Epidermal melanocyte (primary cell): Measurements from ENCODE around the gene RGS2.

Source experiments
- DNase-seq: peaks from one replicate; pipeline ENCODE4 v3.0.0; 2011; ENCODE audit warnings: low spot score; ENCODE audit not compliant: insufficient read length

RGS2 gene

DNA sequence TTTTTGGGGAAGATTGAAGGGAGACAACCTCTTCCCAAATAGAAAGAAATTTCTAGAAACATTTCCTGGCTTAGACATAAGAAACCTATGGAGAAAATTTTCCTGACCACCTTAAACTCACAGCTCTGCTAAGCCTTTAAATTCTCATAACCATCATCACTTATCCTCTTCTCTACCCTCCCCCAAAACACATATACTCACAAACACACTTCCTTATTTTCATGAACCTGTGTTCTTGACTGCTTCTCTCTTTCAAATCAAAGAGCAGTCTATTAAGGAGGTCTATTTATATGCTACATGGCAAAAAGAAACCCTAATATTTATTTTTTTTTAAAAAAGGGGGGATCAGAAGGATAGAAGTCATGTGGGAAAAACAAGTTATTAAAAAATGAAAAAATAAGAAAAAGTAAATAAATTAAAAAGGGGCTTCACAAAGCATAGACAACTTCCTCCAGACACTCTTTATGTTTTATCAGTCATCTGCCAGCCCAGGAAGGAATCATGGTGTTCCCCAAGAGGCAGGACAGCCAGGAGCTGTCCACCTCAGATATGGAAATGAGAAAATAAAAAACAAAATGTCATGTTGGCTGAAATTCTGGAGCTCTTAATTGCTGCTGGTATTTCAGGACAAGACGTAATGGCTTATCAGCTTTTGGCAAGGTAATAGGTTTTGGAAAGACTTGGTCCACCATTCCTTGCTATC lies 12.8 kb upstream of the RGS2 start:
- DNase-seq, result no peak

DNA sequence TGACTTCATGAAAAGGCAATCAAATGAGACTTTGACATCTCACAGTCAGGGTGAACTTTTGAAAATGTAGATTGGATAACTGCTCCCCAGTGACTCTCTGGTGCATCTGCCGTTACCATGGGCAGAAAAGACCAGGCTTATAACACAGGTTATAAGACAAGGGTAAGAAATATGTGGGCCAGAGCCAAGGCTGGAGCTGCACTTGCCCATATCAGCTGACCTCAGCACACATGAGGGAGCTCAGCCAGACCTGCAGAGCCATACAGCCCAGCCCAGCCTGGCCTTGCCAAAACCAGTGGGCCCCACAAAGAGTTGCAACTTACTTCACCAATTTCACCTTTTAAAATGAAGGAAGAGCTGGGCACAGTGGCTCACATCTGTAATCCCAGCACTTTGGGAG lies 11.7 kb upstream of the RGS2 start:
- DNase-seq, result no peak

GRCh38 chr1:192797891-192798290 lies 10.9 kb upstream of the RGS2 start:
- DNase-seq, result no peak

DNA sequence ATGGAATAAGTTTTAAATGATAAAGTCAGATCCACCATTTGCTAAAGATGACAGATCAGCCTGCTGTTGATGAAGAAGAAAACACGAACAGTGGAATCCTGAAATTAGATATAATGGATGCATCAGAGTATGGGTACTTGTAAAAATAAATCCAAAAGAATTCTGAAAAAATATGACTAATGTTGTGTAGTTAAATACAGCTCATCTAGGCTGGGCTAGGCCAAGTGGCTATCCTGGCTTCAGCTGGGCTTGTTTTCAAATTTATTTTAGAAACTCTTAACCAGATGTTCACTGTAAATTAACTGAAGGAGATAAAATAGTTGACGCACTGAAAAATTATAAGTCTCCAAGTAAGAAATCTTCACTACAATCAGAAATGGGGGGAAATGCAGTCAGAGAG lies 7.4 kb upstream of the RGS2 start:
- no peak for DNase-seq

GRCh38 chr1:192802406-192802805 lies 6.4 kb upstream of the RGS2 start:
- no peak for DNase-seq

DNA sequence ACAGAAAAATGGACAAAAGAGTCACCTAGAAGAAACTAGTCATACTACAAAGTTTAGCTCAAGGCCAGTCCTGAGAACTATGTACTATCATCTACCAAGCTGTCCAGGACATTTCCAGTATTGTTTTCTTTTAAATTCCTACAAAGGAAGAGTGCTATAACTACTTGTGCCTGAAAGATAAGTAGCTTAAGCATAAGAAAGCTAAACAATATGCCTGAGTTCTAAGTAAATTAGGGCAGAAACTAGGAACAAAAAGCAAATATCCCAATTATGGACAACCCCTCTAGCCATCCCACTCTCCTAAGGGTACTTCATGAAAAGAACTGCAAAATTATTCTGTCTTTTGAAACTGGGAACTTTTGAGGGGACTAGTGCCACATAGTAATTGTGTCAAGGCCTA lies 5.3 kb upstream of the RGS2 start:
- no peak for DNase-seq

- peak; percentile 59 for DNase-seq
These were observed 3.0 kb upstream of the RGS2 start for GRCh38 chr1:192805832-192806323.

GRCh38 chr1:192807211-192808162 lies 1.4 kb upstream of the RGS2 start:
- DNase-seq, result no peak

DNA sequence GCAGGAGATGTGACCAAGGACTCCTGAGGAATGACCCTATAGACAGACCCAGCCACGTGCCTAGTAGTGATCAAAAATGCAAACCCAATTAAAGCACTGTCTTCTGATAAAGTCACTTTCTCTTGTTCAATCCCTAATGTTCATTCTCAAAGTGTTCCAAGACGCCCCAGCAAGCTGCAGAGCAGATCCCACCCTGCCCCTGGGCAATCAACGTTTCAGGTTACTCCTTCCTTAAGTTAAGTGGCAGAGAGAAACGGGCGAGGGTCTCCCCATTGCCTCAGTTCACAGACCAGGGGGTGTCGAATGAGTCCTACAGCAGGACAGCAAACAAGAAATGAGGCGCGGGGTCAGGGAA lies 699 bp upstream of the RGS2 start:
- no peak for DNase-seq

GRCh38 chr1:192809307-192810252 lies 741 bp downstream of the RGS2 start:
- DNase-seq, result no peak

DNA sequence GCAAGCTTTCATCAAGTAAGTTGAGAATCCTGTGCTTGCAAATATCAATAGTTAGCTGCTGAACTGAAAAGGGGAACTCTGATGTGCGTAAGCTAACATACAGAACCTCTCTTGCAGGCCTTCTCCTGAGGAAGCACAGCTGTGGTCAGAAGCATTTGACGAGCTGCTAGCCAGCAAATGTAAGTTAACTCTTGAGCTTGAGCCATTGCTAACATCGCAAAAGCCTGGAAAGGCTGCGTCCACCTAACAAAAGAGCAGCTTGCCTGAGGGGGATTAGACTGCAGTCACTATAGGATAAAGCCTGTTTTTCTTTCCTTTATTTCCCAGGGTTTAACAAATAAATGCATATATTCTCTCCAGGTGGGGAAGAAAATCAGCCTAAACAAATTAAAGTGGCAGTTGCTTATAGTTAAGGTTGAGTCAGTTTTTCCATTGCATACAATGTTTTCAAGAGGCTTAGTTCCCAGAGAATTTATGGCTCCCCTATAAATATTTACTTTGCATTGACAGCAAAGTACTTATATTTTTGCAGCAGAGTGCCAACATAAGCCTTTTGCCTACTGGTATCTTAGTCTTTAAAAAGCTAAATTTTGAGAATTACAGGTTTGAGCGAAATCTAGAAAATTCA lies 1.5 kb downstream of the RGS2 start:
- DNase-seq, result no peak

DNA sequence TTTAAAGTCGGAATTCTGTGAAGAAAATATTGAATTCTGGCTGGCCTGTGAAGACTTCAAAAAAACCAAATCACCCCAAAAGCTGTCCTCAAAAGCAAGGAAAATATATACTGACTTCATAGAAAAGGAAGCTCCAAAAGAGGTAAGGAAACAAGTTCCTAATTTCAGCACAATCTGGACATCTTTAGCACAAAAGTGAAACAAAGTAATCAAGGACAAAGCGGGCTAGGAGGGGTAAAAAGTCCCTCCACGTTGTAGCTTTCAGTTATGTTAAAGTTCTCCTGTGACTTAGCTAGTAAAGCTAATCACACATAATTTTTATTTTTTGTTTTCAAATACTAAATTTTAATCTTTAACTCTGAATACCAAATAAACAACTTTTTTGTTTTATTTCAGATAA lies 2.2 kb downstream of the RGS2 start:
- DNase-seq, result no peak

GRCh38 chr1:192811594-192812239 lies 2.9 kb downstream of the RGS2 start:
- DNase-seq, result no peak

DNA sequence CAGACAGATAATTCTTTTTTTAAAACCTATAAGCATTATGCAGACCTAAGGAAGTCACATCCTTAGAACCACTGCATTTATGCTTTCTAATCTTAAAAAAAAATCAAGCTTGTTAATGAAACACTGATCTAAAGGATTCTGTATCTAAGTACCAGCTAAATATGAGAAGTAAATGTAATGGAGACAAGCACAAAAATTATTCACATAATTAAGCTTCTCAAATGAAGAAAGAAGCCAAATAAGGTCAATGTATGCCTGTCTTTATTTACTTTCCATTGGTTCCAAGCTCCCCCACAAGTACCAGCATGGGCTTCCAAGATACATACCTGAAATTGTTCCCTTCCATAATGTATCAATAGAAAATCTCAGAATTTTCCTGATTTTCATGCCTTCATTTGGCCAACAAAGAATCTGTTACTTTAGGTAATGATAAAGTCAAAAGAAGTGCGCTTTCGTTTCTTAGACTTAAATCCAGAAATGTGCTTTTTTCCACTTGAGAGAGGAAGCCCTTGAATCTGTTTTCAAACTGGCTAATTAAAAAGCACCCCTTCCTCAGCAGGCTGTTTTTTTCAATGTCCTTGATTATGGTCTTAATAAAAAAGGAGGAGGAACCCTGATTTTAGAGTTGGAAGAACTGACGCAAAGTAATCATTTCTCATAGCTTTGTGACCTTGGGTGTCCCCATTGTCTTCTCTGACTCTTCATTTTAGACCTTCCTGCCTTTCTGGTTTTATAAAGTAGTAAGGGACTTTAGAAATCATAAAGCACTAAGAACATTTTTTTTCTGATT lies 3.8 kb downstream of the RGS2 start:
- no peak for DNase-seq

DNA sequence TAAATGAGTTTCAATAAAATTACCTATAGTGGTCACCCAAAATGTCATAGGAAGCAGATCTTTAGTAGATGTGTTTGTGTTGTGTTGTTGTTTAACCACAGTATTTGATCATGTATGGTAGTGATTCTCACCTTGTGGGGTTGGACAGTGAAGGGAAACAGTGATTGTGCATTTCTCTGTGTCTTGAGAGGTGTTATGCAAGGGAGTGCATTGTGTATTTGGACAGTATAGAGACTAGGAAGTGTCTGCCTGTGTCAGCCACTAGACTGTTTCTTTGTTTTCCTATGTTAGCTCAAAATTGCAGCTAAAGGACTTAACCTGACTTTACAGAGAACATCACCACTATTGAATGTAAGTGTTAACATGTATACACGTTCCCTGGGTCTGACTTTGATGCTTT lies 6.0 kb downstream of the RGS2 start:
- DNase-seq, result no peak

GRCh38 chr1:192817246-192817645 lies 8.4 kb downstream of the RGS2 start:
- DNase-seq, result no peak

DNA sequence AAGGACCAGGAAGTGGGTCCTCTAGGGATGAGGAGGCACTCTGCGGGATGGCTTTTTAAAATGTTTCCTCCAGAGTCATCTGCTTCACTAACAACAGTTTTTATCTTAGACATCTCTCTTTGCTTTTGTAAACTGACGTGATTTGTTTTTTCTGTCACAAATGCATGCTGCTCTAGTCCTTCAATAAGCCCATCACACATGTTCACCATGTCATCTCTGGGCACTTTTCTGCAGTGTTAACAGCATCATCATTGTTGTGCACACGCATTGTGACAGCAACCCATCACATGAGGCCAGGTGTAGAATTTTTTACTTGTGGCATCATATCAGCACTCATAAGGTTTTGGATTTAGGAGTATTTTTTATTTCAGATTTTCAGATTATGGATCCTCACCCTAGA lies 12.5 kb downstream of the RGS2 start:
- no peak for DNase-seq

DNA sequence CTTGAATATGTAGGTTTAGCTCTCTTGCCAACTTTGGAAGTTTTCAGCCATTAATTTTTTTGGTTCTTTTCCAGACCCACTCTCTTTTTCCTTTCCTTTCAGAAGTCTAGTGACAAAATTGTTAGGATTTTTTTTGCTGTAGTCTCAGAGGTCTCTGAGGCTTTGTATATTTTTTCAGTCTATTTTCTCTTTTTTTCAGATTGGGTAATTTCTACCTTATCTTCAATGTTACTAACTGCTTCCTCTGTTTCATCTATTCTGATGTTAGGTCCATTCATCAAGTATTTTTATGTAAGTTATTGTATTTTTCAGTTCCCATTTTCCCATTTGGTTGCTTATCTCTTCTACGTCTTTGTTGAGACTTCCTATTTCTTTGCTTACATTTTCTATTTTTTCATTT lies 15.7 kb downstream of the RGS2 start:
- no peak for DNase-seq

- DNase-seq, result no peak
These were observed 18.1 kb downstream of the RGS2 start for GRCh38 chr1:192826791-192827546.
